GOT3 (cell line): ENCODE results near the gene GTPBP2.
"Not testable (repeated sequence)": the region's sequence is repeated elsewhere in the genome, so short reads cannot be mapped to it uniquely, and the experiment has no call there.

Source experiments
- DNase-seq: peaks from one replicate; lab custom pipeline; 2025; ENCODE audit warnings: mixed read lengths; lab: John Stamatoyannopoulos, UW

GTPBP2 gene, protein sequence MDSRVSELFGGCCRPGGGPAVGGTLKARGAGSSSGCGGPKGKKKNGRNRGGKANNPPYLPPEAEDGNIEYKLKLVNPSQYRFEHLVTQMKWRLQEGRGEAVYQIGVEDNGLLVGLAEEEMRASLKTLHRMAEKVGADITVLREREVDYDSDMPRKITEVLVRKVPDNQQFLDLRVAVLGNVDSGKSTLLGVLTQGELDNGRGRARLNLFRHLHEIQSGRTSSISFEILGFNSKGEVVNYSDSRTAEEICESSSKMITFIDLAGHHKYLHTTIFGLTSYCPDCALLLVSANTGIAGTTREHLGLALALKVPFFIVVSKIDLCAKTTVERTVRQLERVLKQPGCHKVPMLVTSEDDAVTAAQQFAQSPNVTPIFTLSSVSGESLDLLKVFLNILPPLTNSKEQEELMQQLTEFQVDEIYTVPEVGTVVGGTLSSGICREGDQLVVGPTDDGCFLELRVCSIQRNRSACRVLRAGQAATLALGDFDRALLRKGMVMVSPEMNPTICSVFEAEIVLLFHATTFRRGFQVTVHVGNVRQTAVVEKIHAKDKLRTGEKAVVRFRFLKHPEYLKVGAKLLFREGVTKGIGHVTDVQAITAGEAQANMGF

DNA sequence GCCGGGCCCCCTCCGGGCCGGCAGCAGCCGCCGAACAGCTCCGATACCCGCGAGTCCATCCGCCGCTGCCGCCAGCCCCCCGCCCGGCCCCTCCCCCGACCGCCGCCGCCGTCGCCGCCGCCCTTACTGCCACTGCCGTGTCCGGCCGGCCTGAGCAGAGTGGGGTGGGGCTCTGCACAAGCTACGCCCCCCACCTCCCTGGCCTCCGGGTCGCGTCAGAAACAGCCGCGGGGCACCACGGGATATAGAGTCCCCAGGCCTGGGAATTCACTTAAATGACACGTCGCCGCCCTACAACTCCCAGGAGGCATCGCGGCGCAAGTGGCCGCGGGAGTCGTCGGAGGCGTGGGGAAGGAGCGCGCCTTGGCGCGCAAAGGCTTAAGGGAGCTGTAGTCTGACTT, at the start of gene GTPBP2:
Gene GTPBP2, minus strand, starts transcription at position 161 of the 401 bp plus-strand sequence. Its CDS starts 102 bp downstream, at position 59.
- peak; percentile 87 for DNase-seq

DNA sequence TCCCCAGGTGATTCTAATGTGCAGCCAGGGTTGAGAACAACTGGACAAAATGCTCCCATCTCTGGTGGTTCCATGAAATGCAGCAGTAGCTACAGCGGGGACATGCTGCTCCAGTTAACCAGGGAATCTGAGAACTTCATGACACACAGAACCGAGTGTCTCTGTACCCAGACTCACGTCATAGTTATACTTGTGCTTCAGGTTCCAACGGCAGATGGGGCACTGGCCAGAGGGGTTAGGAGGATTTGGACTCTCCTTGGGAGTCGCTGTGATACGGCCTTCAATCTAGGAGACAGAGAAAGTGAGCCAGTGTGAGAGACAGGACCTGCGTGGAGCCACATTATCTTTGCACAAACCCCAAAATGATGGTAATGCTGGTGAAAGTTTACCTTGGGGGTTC, 49.3 kb upstream of the GTPBP2 start:
- DNase-seq: no peak

DNA sequence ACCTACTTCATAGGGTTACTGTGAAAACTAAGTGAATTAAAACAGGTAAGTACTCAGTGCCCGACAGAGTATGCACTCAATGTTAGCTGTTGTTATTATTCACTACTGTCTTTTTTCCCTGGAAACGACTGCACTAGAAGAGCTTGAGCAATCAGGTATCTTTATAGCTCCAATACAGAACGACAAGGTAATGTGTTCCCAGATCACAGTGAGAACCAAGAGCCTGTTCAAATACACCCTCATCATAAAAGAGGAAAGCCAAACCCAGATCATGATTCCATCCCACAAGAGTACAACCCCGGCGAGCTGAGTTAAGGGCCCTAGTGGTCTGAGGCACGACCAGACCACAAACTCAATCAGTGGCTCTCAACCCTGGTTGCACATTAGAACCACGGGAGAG, 48.7 kb upstream of the GTPBP2 start:
- DNase-seq: no peak

DNA sequence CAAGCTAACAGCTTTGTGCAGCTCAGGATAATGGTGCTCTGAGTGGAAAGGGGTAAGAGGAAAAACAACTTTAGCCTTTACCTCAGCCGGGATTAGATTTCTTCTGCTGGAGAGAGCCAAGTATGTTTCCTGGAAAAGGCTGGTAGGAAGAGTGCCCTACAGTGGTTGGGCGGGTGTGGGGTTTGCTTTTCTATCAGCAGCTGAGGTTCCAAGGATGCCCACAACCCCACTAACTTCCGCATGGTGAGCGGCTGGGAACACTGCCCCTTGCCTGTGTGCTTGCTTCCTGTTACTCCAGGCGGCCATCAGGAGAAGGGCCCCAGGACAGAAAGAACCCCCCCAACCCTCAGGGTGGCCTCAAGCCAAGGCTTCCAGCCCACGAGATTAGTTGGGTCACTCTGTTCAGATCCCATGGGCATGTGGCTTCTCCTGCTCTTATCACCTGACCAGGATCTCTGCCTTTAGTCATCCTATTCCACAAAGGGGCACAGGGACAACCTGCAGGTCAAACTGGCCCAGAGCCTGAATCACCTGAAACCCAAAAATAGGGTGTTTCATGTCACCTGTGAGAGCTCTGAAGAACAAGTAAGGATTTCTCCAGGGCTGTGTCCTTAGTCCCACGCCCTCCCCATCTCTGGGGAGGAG, 48.0 kb upstream of the GTPBP2 start:
- DNase-seq: no peak

DNA sequence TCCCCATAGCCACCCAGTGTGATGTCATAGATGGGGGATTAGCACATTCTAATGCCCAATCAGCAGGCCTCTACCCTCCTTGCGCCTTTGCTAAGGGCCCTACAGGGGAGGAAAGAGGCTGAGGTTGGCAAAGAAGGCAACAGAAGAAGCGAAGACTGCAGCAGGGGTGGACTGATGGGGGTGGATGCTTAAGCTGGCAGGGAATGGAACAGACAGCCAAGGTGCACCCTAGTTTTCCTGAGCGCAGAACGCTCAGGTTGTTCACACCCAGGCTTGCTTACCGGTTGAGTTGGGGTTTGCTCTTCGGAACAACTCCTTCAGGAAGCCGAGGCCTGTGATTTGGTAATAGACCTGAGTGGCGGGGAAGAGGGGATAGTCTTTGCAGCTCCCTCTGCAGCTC, 45.9 kb upstream of the GTPBP2 start:
- DNase-seq: no peak

DNA sequence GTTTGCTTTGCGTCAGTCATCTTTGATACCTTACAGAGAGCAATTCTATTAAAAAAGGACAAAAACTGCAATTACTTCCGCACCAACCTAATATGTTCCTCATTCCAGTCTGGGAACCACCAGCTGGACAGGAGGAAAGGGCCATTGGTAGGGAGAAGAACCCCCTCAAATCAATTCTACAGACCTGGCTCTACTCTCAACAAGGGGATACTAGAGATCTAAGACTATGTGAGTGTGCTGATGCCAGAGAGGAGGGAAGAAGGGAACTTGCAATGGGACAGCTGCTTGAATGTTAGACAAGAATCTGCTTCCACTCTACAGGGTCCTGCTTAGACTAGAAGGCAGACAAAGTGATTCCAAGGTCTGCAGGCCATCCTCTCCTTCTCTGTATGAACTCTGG, 45.2 kb upstream of the GTPBP2 start:
- DNase-seq: no peak

DNA sequence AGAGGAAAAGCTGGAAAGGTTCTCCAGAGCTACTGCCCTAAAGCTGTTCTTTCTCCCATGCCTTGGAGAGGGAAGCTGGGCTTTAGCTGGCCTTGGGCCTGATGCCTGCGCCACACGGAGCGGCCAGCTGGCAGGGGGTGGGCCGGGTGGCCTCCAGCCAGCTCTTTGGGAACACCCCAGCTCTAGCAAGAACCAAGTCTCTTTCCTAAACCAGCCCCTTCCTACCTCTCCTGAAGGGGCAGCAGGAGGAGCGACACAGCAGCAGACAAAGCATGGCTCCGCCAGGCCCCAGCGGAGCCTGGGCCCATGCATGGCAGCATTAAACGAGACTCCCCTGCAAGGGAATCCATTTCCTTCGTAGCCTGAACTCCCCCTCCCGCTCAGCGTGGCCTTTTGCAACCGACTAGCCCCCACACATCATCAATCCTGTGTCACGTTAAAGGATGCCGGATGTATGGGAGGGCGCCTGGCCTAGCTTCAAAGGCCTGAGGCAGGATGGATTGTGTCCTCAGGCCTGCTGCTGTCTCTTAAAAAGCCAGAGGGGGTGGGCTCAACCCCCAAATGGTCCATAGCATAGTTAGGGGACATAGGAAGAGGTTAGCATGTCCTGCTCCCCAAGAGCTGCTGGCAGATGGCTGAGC, 44.5 kb upstream of the GTPBP2 start:
- no peak for DNase-seq

DNA sequence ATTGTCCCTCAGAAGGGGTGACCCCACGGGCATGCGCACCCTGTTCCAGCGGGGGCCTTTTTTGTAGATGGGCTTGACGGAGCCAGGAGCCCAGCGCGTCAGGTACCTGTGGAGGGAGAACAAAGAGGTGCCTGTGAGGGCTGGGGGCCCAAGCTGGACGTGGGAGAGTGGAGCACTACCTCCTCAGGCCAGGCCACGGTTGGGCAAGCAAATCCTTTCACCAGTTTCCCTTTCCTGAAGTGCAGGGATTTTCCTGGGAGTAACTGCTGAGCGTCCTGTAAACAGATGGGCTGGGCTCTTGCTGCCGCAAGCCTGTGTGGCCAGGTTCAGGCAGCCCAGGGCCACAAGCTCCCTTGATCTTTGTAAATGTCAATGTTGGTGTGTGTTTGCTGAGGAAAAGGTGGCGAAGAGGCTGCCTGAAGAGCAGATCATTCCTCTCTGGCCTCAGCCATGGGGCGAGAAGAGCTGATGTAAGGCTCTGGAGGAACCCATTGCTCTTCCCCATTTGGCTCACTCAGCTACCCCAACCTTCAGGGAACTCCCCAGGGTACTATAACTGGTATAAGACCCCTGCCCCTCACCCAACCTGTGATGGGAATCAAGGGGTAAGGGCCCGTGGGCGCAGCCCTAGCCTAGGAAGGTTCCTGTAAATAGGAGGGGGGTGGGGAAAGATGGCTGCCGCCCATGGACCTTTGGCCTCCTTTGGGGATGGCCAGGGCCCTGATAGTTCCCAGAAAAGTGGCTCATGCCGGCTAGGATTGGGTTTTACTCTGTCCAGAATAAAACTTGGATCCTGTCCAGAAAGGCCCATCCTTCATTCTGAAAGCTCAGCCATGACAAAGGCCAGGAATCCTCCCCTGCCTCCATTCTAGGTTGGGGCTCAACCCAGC, 43.0 kb upstream of the GTPBP2 start:
- no peak for DNase-seq

DNA sequence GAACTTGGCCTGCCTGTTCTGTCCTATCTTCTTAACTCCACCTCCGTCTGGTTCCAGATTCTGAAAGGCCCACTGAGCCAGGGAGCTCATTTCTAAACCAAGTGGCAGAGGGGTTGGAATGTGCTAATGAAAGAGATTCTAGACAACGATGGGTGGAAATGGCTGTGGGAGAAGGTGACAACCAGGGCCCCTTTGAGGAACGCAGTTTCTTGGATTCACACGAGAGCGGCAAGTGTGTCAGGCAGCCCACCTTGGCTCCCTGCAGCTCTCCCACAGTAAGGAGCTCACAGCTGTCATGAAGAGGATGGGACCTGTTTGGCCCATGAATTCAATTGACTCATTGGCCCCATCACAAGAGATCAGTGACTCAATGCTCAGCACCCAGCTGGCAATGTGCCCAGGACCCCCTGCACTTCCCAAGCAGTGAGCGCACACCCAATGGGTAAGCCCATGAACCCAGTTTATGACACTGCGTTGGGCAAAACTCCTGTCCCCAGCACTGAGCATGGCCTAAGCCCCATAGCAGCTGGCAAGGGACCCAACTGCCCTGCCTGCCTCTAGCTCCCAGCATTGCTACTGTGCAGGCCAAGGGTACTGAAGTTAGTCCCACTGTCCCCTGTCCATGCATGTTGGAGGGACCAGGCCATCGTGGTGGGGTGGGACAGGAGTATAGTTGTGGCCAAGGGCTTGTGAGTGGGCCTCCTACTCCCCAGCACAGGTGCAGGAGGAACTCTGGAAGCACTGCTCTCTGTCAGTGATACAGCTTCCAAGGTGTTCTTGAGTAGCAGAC, 42.1 kb upstream of the GTPBP2 start:
- DNase-seq: no peak

DNA sequence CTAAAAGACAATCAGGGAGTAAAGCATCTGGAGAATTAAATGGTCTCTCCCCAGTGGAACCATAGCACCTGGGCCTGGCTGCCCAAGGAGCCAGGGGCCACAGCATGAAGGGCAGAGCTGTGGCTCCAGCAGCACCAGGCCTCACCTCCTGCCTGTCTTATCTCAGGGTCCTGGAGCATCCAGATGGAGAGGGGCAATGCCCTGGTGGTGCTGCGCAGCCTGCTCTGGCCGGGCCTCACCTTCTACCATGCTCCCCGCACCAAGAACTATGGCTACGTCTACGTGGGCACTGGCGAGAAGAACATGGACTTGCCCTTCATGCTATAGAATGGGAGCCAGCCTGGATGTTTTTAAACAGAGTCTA, 41.5 kb upstream of the GTPBP2 start:
- no peak for DNase-seq

DNA sequence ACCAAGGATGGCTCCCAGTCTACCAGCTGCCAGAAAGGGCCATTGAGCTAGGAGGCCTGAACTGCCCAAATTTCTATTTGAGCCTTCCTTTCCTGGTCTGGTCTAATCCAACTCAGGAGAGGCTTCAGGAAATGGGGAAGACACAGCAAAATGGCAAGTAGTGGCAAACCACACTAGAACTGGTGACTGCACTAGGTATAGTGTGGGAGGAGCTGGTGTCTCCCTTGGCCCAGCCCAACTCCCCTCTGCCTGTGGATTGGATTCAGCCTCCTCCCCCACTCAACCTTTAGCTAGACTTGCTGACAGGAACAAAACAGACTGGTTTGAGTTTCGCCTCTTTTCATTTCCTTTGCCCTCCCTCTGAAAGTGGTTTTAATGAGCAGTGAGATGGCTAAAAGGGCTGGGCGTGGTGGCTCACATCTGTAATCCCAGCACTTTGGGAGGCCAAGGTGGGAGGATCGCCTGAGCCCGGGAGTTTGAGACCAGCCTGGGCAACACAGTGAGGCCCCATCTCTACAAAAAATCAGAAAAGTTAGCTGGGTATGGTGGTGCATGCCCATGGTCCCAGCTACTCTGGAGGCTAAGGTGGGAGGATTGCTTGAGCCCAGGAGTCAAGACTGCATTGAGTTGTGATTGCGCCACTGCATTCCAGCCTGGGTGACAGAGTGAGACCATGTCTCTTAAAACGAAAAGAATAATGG, 41.0 kb upstream of the GTPBP2 start:
- no peak for DNase-seq

DNA sequence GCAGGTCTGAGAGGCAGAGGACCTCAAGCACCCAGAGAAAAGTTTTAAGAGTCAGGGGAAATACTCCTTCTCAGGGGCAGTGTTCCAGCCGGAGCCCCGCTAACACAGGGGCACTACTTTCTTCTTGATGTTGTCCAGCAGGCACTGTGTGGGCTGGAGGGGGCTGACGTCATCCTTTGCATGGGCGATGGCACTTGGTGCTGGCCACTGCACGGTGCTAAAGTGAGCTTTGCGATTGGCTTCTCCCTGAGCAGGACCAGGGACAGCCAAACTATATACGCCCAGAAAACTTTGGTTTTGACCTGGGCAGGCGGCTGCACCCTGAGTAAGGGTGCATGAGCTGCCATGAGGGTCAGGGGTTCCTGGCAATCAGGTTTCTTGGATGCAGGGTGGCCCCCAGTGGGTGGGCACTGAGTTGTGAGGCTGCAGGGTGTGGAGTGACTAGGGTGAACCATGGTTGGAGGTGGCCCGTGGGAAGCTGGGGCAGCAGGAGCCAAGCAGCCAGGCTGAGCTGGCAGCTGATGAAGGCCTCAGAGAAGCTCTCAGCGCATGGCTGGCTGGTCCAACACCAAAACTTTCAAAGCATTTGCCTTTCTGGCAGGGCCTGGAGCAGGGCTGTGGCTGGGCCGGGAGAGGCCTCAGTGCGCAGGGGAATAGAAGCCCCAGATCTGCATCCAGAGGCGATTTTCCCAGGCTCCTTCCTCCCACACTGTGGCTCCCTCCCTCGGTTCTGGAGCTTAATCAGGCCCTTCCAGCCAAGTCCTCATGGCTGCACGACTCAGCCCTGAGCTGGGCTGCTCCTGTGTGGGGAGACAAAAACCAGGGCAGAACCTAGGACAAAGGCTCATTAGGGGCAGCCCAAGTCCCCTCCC, 40.2 kb upstream of the GTPBP2 start:
- DNase-seq: no peak

DNA sequence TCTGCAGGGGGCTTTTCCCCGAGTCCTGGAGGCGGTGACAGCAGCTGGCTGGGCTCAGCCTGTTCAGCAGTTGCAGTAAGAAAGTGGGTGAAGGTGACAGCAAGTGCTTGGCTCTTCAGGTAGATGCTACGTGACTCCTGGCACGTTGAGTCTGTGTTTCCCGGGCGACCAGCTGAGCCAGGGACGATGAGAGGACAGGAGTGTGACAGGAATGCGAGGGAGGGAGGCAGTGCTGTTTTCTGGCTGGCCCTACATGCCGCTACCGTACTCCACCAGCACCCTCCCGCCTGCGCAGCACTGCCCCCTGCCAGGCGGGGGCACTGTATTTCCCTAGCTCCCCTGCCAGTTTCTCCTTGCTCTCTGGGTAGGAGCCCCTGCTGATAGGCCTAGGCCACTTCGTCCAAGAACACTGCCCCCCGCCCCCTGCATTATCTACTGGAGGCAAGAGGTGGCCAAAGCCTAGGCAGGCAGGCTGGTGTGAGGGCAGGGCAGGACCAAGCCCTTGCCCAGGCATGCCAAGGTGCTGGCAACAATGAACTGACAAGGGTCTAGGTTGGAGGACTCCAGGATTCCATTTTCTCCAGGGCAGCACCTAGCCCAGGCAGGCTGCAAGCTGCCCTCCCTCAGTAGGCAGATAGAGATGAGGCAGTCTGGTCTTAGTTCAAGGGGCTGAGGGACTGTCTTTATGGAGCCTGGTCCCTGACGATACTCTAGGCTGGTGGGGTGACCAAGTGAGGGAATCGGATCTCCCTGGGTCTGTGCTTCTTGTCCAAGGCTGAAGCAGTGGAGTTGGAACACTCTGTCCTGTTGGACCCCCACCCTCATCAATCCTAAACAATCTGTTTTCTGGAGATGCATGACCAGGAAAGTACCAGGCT, 39.3 kb upstream of the GTPBP2 start:
- DNase-seq: no peak

DNA sequence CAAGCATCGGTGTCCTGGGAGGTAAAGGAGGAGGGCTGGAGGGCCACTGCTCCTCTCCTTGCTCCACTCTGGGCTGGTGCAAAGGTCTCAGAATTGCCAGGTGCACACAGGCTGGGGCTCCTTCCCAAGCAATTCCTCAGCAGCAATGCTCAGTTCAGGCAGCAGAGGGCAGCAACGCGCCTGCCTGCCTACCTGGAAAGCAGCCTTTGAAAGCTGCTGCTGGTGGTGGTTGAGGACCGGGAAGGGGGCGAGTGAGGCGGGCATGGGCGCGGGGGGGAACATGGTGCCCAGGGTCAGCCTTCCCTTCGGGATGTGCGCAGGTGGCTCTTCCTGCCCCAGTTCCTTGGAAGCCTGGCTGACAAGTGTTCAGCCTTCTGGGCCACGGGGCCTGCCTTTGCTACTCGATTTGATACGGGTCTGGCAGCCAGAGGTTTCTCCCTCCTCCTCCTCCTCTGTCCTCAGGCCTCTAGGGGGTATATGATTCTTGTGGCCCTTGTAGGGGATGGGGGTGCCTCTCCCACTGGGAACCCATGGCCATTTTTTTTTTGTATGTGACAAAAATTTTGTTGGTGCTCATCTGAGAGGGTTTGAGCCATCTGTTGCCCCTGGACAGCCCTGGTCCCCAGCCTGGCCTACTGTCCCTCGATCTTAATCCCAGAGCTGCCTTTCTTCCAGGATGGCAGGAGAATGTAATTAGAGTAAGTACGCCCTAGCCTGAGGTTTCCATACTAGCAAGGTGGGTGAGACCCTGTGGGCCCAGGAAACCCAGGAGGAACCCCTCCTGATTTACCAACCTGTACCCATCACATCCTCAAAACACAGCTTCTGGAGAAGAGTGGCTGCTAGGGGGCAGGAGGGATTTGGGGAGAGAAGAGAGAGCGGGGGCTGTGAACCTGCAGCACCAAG, 38.4 kb upstream of the GTPBP2 start:
- peak; percentile 28 for DNase-seq

DNA sequence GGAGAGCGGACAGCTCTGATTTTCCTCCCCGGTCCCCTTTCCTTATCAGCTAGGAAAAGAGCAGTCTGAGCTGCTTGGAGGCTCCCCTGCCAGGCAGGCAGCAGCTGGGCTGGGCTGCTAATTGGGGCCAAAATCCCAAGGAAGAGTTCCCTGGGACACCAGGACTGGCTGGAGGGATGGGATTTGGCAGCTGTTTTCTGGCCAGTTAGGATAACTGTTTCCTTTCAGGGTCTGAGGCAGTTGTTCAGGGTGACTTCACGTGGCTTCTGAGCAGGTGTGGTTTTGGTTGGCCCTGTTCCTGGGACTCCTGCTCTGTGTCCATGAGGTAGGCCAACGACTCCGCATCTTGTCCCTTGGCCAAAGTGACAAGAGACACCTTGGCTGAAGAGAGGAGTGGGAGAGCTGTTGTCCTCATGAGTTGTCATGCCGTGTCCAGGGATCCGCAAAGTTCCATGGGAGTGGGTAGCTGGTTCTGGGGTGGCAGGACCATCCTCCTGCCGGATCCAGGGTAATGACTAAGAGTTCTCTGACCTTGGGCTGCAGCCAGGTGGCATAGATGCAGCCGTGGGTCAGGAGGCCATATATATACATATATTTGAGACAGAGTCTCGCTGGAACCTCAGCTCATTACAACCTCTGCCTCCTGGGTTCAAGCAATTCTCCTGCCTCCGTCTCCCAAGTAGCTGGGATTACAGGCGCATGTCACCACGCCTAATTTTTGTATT, 37.3 kb upstream of the GTPBP2 start:
- DNase-seq: no peak

DNA sequence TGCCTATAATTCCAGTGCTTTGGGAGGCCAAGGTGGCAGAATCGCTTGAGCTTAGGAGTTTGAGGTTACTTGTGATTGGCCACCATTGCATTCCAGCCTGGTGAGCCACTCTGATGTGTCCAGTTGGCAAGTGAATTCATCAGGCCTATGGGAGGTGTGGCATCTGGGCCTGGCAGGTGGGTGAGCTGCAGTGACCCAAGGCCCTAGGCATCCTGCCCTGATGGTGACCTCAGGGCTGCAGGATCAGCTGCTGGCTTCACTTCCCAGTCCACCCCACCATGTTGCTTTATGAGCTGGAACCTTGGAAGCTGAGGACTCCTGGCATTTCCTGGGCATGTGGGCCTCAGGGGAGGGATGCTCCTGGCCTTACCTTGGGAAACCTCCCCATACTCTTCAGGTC, 36.3 kb upstream of the GTPBP2 start:
- DNase-seq: no peak

DNA sequence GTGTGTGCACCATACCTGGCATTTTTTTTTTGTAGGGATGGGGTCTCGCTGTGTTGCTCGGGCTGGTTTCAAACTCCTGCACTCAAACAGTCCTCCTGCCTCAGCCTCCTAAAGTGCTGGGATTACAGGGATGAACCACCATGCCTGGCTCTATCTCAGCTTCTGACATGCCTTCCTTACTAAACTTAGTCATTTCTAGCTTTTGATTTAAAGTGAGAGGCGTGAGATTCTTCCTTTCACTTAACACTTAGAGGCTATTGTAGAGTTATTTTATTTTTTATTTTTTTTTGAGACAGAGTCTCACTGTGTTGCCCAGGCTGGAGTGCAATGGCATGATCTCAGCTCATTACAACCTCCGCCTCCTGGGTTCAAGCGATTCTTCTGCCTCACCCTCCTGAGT, 33.9 kb upstream of the GTPBP2 start:
- DNase-seq: not testable (repeated sequence)
